Measurements from ENCODE around the gene SMAGP. TPM values are rescaled to one million over a fixed set of nuclear protein-coding genes. Genes with fewer than 3 reads are reported as not detected.

SMAGP gene
- polyA plus RNA-seq, 1 donor (not counting 4 experiments of a cell fraction or from before 2014, with no cell fraction given): 52.1 TPM

DNA sequence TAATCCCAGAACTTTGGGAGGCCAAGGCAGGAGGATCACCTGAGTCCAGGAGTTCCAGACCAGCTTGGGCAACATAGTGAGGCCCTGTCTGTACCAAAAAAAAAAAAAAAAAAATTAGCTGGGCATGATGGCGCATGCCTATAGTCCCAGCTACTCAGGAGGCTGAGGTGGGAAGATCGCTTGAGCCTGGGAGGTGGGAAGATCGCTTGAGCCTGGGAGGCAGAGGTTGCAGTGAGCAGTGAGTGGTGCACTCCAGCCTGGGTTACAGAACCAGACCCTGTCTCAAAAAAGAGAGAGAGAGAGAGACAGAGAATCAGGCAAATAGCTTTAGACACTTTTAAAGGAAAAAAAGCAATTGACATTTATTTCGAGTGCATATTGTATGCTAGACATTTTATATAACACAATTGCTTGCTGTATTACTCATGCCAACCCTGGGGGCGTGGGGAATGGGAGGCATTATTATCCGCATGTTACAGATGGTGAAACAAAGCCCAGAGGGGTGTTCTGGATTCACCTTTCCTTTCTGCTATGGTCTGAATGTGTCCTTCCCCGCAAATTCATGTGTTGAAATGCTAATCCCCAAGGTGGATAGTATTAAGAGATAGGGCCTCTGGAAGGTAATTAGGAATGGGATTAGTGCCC, 62.1 kb downstream of the SMAGP start:
- no peak overlapping the region for H3K9ac ChIP-seq (ENCODE audit: control insufficient read depth, extremely low read depth, insufficient read depth, low read length)
- H2AFZ ChIP-seq (ENCODE audit: control insufficient read depth, low read length): no peak overlapping the region
- dilution Hi-C loops (cut with MboI; ENCODE audit: extremely low pct_ligation_motif_present, low sequenced_read_pairs): no loop called here
- no peaks in the 10 kb centered on the region for H3K9me3 ChIP-seq (ENCODE audit: control insufficient read depth, low read depth, low read length)
- no peaks in the 10 kb centered on the region for H3K4me1 ChIP-seq (ENCODE audit: control insufficient read depth, extremely low read depth, insufficient read depth, low read length)
- TF ChIP-seq, protein P1, sequence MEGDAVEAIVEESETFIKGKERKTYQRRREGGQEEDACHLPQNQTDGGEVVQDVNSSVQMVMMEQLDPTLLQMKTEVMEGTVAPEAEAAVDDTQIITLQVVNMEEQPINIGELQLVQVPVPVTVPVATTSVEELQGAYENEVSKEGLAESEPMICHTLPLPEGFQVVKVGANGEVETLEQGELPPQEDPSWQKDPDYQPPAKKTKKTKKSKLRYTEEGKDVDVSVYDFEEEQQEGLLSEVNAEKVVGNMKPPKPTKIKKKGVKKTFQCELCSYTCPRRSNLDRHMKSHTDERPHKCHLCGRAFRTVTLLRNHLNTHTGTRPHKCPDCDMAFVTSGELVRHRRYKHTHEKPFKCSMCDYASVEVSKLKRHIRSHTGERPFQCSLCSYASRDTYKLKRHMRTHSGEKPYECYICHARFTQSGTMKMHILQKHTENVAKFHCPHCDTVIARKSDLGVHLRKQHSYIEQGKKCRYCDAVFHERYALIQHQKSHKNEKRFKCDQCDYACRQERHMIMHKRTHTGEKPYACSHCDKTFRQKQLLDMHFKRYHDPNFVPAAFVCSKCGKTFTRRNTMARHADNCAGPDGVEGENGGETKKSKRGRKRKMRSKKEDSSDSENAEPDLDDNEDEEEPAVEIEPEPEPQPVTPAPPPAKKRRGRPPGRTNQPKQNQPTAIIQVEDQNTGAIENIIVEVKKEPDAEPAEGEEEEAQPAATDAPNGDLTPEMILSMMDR (optimal IDR thresholded peaks at IDR 0.05 in 1 of 3, IDR thresholded peaks at IDR 0.05 in 1 of 3, conservative IDR thresholded peaks at IDR 0.05 in 1 of 3; ENCODE audit: extremely low read depth in 1 of 3, insufficient read depth in 2 of 3, low read length in 3 of 3): no peak
- no peak for TF ChIP-seq EZH2 (IDR thresholded peaks at IDR 0.05; ENCODE audit: low read length)
- no peak overlapping the region for H3K4me3 ChIP-seq (ENCODE audit: control insufficient read depth in 2 of 3, extremely low read depth in 1 of 3, insufficient read depth in 2 of 3, low read depth in 1 of 3, low read length in 3 of 3)
- H3K27me3 ChIP-seq (ENCODE audit: control insufficient read depth, extremely low read depth, insufficient read depth, low read length): no peaks in the 10 kb centered on the region
- H3K4me2 ChIP-seq (ENCODE audit: control insufficient read depth, extremely low read depth, insufficient read depth, low read depth, low read length): no peak overlapping the region
- no peaks in the 10 kb centered on the region for H3K79me2 ChIP-seq (ENCODE audit: control insufficient read depth, insufficient read depth, low read length)
- H3K9me1 ChIP-seq (ENCODE audit: control insufficient read depth, extremely low read depth, insufficient read depth, low read length): no peaks in the 10 kb centered on the region
- FAIRE-seq: no peak
- no peaks in the 10 kb centered on the region for H4K20me1 ChIP-seq (ENCODE audit: control insufficient read depth, extremely low read depth, insufficient read depth, low read length)
- DNase-seq (ENCODE audit: low read depth, low spot score): no peak
- no peaks in the 10 kb centered on the region for H3K36me3 ChIP-seq (ENCODE audit: control insufficient read depth in 2 of 2, extremely low read depth in 1 of 2, insufficient read depth in 2 of 2, low read length in 2 of 2)
- H3K27ac ChIP-seq (ENCODE audit: control insufficient read depth, insufficient read depth, low read length): no peak overlapping the region

DNA sequence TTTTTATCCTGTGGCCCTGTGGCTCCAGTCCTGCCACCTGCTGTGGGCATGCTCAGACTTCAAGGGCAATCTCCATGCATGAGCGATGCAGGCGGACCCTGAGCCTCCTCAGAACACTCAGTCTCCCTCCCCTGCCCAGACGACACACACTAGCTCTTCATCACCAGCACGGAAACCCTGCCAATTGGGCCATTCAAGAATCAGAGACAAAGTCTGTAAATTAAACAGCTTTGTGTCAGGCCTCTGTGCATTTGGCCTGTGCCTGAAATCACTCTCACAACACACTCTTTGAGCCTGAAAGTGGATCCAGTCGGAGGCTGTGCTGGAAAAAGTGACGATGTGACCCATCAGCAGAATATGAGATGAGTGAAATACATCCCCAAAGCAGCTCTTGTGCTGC, 64.9 kb downstream of the SMAGP start:
- H3K9me3 ChIP-seq (ENCODE audit: control insufficient read depth, low read depth, low read length): no peaks in the 10 kb centered on the region
- no peak for FAIRE-seq
- H3K9me1 ChIP-seq (ENCODE audit: control insufficient read depth, extremely low read depth, insufficient read depth, low read length): no peaks in the 10 kb centered on the region
- dilution Hi-C loops (cut with MboI; ENCODE audit: extremely low pct_ligation_motif_present, low sequenced_read_pairs): no loop called here
- no peak for DNase-seq (ENCODE audit: low read depth, low spot score)
- no peak overlapping the region for H3K4me3 ChIP-seq (ENCODE audit: control insufficient read depth in 2 of 3, extremely low read depth in 1 of 3, insufficient read depth in 2 of 3, low read depth in 1 of 3, low read length in 3 of 3)
- H3K27ac ChIP-seq (ENCODE audit: control insufficient read depth, insufficient read depth, low read length): no peak overlapping the region
- H4K20me1 ChIP-seq (ENCODE audit: control insufficient read depth, extremely low read depth, insufficient read depth, low read length): no peaks in the 10 kb centered on the region
- no peak overlapping the region for H3K4me2 ChIP-seq (ENCODE audit: control insufficient read depth, extremely low read depth, insufficient read depth, low read depth, low read length)
- H3K27me3 ChIP-seq (ENCODE audit: control insufficient read depth, extremely low read depth, insufficient read depth, low read length): no peaks in the 10 kb centered on the region
- H3K4me1 ChIP-seq (ENCODE audit: control insufficient read depth, extremely low read depth, insufficient read depth, low read length): no peaks in the 10 kb centered on the region
- H3K9ac ChIP-seq (ENCODE audit: control insufficient read depth, extremely low read depth, insufficient read depth, low read length): no peak overlapping the region
- no peak overlapping the region for H2AFZ ChIP-seq (ENCODE audit: control insufficient read depth, low read length)
- H3K36me3 ChIP-seq (ENCODE audit: control insufficient read depth in 2 of 2, extremely low read depth in 1 of 2, insufficient read depth in 2 of 2, low read length in 2 of 2): no peaks in the 10 kb centered on the region
- no peaks in the 10 kb centered on the region for H3K79me2 ChIP-seq (ENCODE audit: control insufficient read depth, insufficient read depth, low read length)
- no peak for TF ChIP-seq EZH2 (IDR thresholded peaks at IDR 0.05; ENCODE audit: low read length)
- TF ChIP-seq, protein P1 (optimal IDR thresholded peaks at IDR 0.05 in 1 of 3, IDR thresholded peaks at IDR 0.05 in 1 of 3, conservative IDR thresholded peaks at IDR 0.05 in 1 of 3; ENCODE audit: extremely low read depth in 1 of 3, insufficient read depth in 2 of 3, low read length in 3 of 3): no peak
